GM12878 (cell line): ENCODE results near the gene CAPN15. TPM values are rescaled to one million over a fixed set of nuclear protein-coding genes. Genes with fewer than 3 reads are reported as not detected.

Source experiments
- ATAC-seq: fragments of 200-7000 bp; cut with Tn5 transposase; 3 replicates; pipeline ENCODE4 v1.9.1; 2020; ENCODE audit warnings: mild to moderate bottlenecking, moderate library complexity
- BruUV-seq: library from RNA; stranded (reverse); fragments of 400-500 nt; replicated peaks from 2 replicates; lab custom pipeline; 2021; lab: Mats Ljungman, UMichigan
- CTCF ChIA-PET: fragments of 300-600 bp; sonication (Branson Sonifier 250); formaldehyde crosslinking; extraction: SDS; loops from one replicate; lab custom pipeline; 2021; ENCODE audit warnings: inconsistent platforms; lab: Yijun Ruan, JAX
- POLR2A ChIA-PET: fragments of 350-600 bp; formaldehyde crosslinking; extraction: SDS; loops from one replicate; lab custom pipeline; 2021; ENCODE audit warnings: inconsistent platforms; lab: Charles Lee
- RAD21 ChIA-PET: fragments of 300-600 bp; sonication (Branson Sonifier 250); formaldehyde crosslinking; loops from one replicate; lab custom pipeline; 2023; ENCODE audit warnings: antibody characterized with exemption; ENCODE audit not compliant: unreplicated experiment; lab: Charles Lee
- SMC1A ChIA-PET: fragments of 300-600 bp; sonication (Branson Sonifier 250); formaldehyde crosslinking; loops from one replicate; lab custom pipeline; 2023; ENCODE audit not compliant: unreplicated experiment, uncharacterized antibody; lab: Charles Lee
- DNase-seq: peaks from one replicate; pipeline ENCODE4 v3.0.0-alpha.2; 2011; ENCODE audit warnings: low read depth, low spot score
- FAIRE-seq: peaks from 3 replicates; lab custom pipeline; 2011; peaks lifted over from hg19 to GRCh38; lab: Jason Lieb, UNC
- H2AFZ ChIP-seq: 2 replicates; pipeline ENCODE4 v1.6.0; 2011; ENCODE audit warnings: low read depth, low read length, control low read depth; ENCODE audit not compliant: control insufficient read depth
- H3K27ac ChIP-seq: 2 replicates; pipeline ENCODE4 v1.5.1; 2011; ENCODE audit warnings: control low read depth; ENCODE audit not compliant: control insufficient read depth, insufficient read depth
- H3K27me3 ChIP-seq, 2 experiments: replicated peaks in 1 of 2; 2 replicates each; pipeline versions ENCODE4 v1.6.0 to v1.6.1; 2011; ENCODE audit warnings: low read length in 1 of 2; ENCODE audit not compliant: control insufficient read depth in 2 of 2, insufficient read depth in 2 of 2
- H3K36me3 ChIP-seq, 2 experiments: 2 replicates each; pipeline ENCODE4 v1.5.1; 2011; ENCODE audit warnings: low read length in 1 of 2; ENCODE audit not compliant: control insufficient read depth in 2 of 2, insufficient read depth in 2 of 2
- H3K4me1 ChIP-seq: 2 replicates; pipeline ENCODE4 v1.6.1; 2011; ENCODE audit warnings: mild to moderate bottlenecking, low read length, moderate library complexity, mixed read lengths; ENCODE audit not compliant: control insufficient read depth, insufficient read depth
- H3K4me2 ChIP-seq: 2 replicates; pipeline ENCODE4 v1.6.0; 2011; ENCODE audit warnings: control low read depth; ENCODE audit not compliant: control insufficient read depth, insufficient read depth
- H3K4me3 ChIP-seq: fragments of 200-600 bp; sonication (generic); 2 replicates; pipeline ENCODE4 v1.5.1; 2016
- H3K79me2 ChIP-seq: 2 replicates; pipeline ENCODE4 v1.6.0; 2011; ENCODE audit warnings: low read length; ENCODE audit not compliant: control insufficient read depth, insufficient read depth
- H3K9ac ChIP-seq: 2 replicates; pipeline ENCODE4 v1.8.0; 2011; ENCODE audit warnings: low read length, control low read depth, mixed read lengths; ENCODE audit not compliant: control insufficient read depth, insufficient read depth
- H3K9me3 ChIP-seq: replicated peaks from 3 replicates; pipeline ENCODE4 v1.5.1; 2011; ENCODE audit warnings: mild to moderate bottlenecking, low read length; ENCODE audit not compliant: control insufficient read depth, insufficient read depth
- H4K20me1 ChIP-seq: 2 replicates; pipeline ENCODE4 v1.6.0; 2011; ENCODE audit not compliant: control insufficient read depth, insufficient read depth
- BCL11A ChIP-seq: IDR thresholded peaks from 2 replicates; pipeline ENCODE4 v1.6.1; 2011; ENCODE audit warnings: low read depth, low read length
- CHD1 ChIP-seq: IDR thresholded peaks from 2 replicates; pipeline ENCODE4 v1.6.1; 2012; ENCODE audit warnings: low read depth, low read length, improper control_type of control experiment
- CHD2 ChIP-seq: IDR thresholded peaks from 2 replicates; pipeline ENCODE4 v1.6.1; 2011; ENCODE audit warnings: low read depth, low read length, improper control_type of control experiment, borderline replicate concordance
- CHD4 ChIP-seq: fragments of 200-600 bp; sonication (generic); IDR thresholded peaks from 2 replicates; pipeline ENCODE4 v1.6.1; 2016; ENCODE audit warnings: mild to moderate bottlenecking
- CREB1 ChIP-seq: IDR thresholded peaks from 2 replicates; pipeline ENCODE4 v1.6.1; 2012; ENCODE audit warnings: low read depth, mild to moderate bottlenecking, inconsistent platforms
- E2F8 ChIP-seq: fragments of 450-650 bp; IDR thresholded peaks from 2 replicates; pipeline ENCODE4 v1.6.1; 2018; ENCODE audit warnings: mild to moderate bottlenecking, low read depth, moderate library complexity; ENCODE audit not compliant: partially characterized antibody
- EED ChIP-seq: sonication (generic); IDR thresholded peaks from 2 replicates; pipeline ENCODE4 v1.6.1; 2016; ENCODE audit warnings: antibody characterized with exemption, low read depth
- IKZF2 ChIP-seq, 2 experiments: fragments of 450-650 bp; IDR thresholded peaks; 2 replicates each; pipeline ENCODE4 v1.6.1; 2017; ENCODE audit warnings: mild to moderate bottlenecking in 2 of 2, moderate library complexity in 2 of 2
- KDM1A ChIP-seq: fragments of 200-600 bp; sonication (generic); IDR thresholded peaks from 2 replicates; pipeline ENCODE4 v1.6.1; 2016; ENCODE audit warnings: borderline replicate concordance
- KLF5 ChIP-seq: fragments of 450-650 bp; IDR thresholded peaks from 2 replicates; pipeline ENCODE4 v1.6.1; 2014; ENCODE audit warnings: mild to moderate bottlenecking; ENCODE audit not compliant: partially characterized antibody
- POLR2AphosphoS2 ChIP-seq: IDR thresholded peaks from 2 replicates; pipeline ENCODE4 v1.6.1; 2011; ENCODE audit warnings: low read depth, mild to moderate bottlenecking, low read length, improper control_type of control experiment, moderate library complexity
- RAD21 ChIP-seq: IDR thresholded peaks from 2 replicates; pipeline ENCODE4 v1.6.1; 2011; ENCODE audit warnings: mild to moderate bottlenecking, low read depth, low read length, moderate library complexity; ENCODE audit not compliant: insufficient read depth
- RB1 ChIP-seq: fragments of 450-650 bp; formaldehyde crosslinking; IDR thresholded peaks from 2 replicates; pipeline ENCODE4 v1.6.1; 2017; ENCODE audit warnings: mild to moderate bottlenecking, borderline replicate concordance
- SKIL ChIP-seq: fragments of 450-650 bp; IDR thresholded peaks from 2 replicates; pipeline ENCODE4 v1.6.1; 2017; ENCODE audit warnings: mild to moderate bottlenecking, low read depth, inconsistent platforms; ENCODE audit not compliant: poor library complexity, severe bottlenecking
- SP1 ChIP-seq: IDR thresholded peaks from one replicate; pipeline ENCODE4 v1.6.1; 2011; ENCODE audit warnings: low read depth, low read length
- SPI1 ChIP-seq: IDR thresholded peaks from 2 replicates; pipeline ENCODE4 v1.6.1; 2011; ENCODE audit warnings: low read depth, mild to moderate bottlenecking, low read length, moderate library complexity, borderline replicate concordance; ENCODE audit not compliant: insufficient read depth
- TCF3 ChIP-seq: IDR thresholded peaks from 2 replicates; pipeline ENCODE4 v1.6.1; 2012; ENCODE audit warnings: low read depth, mild to moderate bottlenecking, low read length, borderline replicate concordance; ENCODE audit not compliant: insufficient read depth
- WGBS: methylation state at CpG from one replicate; pipeline ENCODE4 v1.1.6; 2016; ENCODE audit warnings: low lambda C conversion rate; ENCODE audit not compliant: insufficient replicate concordance, insufficient coverage; ENCODE audit errors: missing lambda C conversion rate; 5-methylcytosine and 5-hydroxymethylcytosine counted together
- in situ Hi-C: fragments of 300-500 bp; cut with MboI; formaldehyde crosslinking; loops from 9 replicates; pipeline ENCODE4 v1.14.3; 2018; ENCODE audit warnings: mixed read lengths
- intact Hi-C: fragments of 100-400 bp; cut with micrococcal nuclease; formaldehyde crosslinking; loops from one replicate; pipeline ENCODE4 v1.14.2; 2022; ENCODE audit not compliant: unreplicated experiment
- polyA plus RNA-seq, 11 experiments: library from polyadenylated mRNA; depleted of rRNA in 4 of 11; unstranded in 6 of 11; stranded (reverse) in 5 of 11; fragments of >200 nt; fragmentation: Nextera tagmentation in 4 of 11; fragmentation: Illumina TruSeq in 1 of 11; extraction: Ambion mirVana in 4 of 11; extraction: Trizol in 1 of 11; gene quantifications; 1 replicate in 1 of 11; 2 replicates in 10 of 11; pipeline versions ENCODE4 v1.2.1 to v1.2.3, GENCODE V29; 2011 to 2016; ENCODE audit warnings: inconsistent platforms in 2 of 11, missing spikeins in 2 of 11, low read depth in 1 of 11
- total RNA-seq, 4 experiments: library from RNA; depleted of rRNA in 3 of 4; stranded (reverse); fragments of >200 nt in 3 of 4; fragmentation: Illumina TruSeq in 1 of 4; extraction: Trizol in 1 of 4; gene quantifications; 2 replicates each; pipeline versions ENCODE4 v1.2.1 to v1.2.3, GENCODE V29; 2013 to 2021

CAPN15 gene
- total and polyA plus RNA-seq, 10 of the 15 experiments (the other 5 are each of a cell fraction or from before 2014, with no cell fraction given) = 0.40 to 78.5 (median 8.3) TPM

- no peak overlapping the region for H3K27ac ChIP-seq
- no TSS peak for BruUV-seq
- no peak overlapping the region for H3K4me2 ChIP-seq
- TF ChIP-seq CHD4 (no peak), RAD21 (no peak), KDM1A (no peak), E2F8 (no peak), RB1 (no peak), CREB1 (no peak), SKIL (no peak), SPI1 (no peak), KLF5 (no peak), CHD2 (no peak), TCF3 (no peak), BCL11A (no peak), IKZF2 (IDR thresholded peaks at IDR 0.05) (no peak), EED (no peak), CHD1 (no peak), POLR2AphosphoS2 (no peak), SP1 (no peak)
- FAIRE-seq (no peak), DNase-seq (no peak), ATAC-seq (no peak)
- H3K27me3 ChIP-seq = no peaks in the 10 kb centered on the region
- ChIA-PET CTCF (no interaction called here), SMC1A (no interaction called here), RAD21 (no interaction called here), POLR2A (no interaction called here)
- no peak overlapping the region for H3K9ac ChIP-seq
- H3K9me3 ChIP-seq = no peaks in the 10 kb centered on the region
- 98% methylated on average over 26 of the region's 28 CpGs for WGBS
- H3K4me1 ChIP-seq = no peaks in the 10 kb centered on the region
- no peaks in the 10 kb centered on the region for H4K20me1 ChIP-seq
- H2AFZ ChIP-seq = no peak overlapping the region
- no peak overlapping the region for H3K4me3 ChIP-seq
- H3K36me3 ChIP-seq = peaks cover 0 to 21% of the 10 kb centered on the region in 2 experiments; a peak in 2 of 4 replicates
- in situ Hi-C loops (no loop called here), intact Hi-C loops (no loop called here)
- no peaks in the 10 kb centered on the region for H3K79me2 ChIP-seq
These were observed 23.7 kb downstream of the CAPN15 start for GRCh38 chr16:551210-551609.
